Measurements from ENCODE around the gene COL4A4.

Gene COL4A4

DNA sequence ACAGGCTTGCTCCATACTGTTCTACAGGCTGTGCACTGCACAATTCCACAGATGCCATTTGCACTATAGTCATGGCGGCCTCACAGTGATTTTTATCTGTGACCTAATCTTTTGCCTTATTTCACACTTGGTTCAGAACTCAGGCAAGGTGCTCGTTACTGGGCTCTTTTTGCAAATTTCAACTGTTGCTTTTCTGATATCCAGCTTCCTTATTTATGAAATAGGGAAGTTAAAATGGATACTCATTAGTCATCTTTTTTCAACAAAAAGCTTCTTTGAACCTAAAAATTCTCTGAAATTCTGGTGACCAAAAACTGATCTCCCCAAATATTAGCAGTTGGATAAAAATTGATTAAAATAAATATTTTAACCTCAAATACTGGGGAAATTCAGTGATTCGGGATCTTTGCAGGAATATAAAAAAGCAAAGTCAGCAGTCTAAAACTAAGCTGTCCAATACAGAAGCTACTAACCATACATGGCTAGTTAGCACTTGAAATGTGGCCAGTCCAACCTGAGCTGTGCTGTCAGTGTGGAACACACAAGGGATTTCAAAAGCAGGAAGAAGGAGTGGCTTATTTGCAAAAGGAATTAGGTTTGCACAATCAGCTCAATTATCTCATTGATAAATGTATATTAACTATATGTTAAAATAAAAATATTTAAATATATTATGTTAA, 134.4 kb downstream of the COL4A4 start:
- no peak for DNase-seq (ENCODE audit: low read depth)

DNA sequence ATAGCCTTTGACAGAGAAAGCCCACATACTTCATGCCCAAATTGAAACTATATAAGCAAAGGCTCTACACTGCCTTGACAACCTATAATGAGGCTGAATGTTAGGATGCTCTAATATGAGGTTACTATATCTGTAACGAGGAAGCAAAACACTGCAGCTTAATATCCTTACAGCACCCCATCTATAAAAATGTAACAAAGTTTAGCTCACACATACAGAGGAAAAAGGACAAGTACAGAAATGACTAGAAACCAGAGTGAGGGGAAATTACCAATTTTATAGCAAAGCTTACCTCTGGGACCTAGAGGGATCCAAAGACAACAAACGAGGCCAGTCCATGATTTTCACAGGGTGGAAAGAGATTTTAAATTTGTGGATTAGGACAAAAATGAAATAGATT, 138.5 kb downstream of the COL4A4 start:
- DNase-seq (ENCODE audit: low read depth), result no peak

DNA sequence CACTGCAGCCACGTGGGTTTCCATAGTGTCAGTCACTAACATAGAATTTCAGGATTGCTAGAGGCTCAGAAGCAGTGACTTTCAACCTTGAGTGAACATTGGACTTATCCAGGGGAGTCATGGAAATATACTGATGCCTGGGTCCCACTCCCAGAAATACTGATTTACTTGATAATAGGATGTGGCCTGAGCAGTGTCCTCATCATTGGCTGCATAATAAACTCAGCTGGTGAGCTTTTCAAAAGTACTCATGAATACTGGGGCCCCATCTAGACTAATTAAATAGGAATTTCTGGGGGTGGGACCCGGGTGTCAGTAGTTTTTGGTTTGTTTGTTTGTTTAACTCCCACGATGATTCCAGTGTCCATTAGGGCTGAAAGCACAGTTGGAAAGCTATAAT, 141.4 kb downstream of the COL4A4 start:
- no peak for DNase-seq (ENCODE audit: low read depth)

DNA sequence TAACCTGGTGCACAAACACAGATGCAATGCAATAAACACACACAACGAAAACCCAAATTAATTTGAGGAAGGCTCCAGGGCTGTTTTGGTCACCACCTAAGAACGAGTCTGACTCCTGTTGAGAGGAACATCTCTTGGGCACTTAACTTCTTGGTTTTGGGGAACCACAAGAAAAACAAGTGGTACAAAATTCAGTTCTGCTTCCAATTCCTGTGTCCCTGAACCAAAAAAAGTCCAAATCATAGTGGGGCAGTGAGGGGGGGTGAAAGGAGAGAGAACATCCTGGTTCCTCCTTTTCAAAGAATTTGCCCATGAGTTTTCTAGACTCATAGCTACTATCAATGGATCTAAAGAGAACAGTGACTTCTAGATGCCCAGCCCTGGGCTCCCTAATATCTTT, 143.6 kb downstream of the COL4A4 start:
- DNase-seq (ENCODE audit: low read depth), result no peak

DNA sequence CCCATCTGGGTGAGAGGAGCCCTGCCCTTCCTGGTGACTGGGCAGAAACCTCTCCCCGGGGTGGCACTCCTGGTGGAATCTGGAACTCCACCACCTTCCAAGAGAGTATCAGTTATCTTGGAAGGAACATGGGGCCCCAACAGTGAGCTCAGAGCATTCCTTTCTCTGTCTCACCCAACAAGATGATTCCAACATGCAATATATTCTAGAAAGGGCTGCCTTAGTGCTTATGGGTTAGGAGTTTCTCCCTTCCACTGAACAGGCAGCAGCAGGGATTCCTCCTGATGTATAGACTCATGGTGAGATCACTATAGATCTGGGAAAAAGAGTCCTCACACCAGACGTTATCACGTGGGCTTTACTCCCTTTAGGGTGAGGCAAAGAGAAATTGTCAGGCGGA, 147.1 kb downstream of the COL4A4 start:
- DNase-seq (ENCODE audit: low read depth), result no peak

DNA sequence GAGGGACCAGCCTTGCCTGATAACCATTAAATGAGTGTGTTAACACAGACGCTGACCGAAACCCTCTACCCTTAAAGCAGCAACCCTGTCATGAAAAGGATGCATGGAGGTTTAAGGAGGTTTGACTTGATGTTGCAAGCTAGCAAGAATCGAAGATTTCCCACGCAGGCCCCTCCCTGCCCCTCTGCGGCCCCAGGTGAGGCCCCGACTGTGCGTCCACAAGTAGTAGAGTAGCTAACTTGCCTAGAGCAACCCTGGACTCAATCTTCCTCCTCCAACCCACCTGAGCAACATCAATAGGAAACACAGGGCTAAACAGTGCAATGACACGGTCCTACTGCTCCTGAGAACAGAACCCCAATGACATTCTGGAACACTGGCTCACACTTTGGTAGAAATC, 150.1 kb downstream of the COL4A4 start:
- no peak for DNase-seq (ENCODE audit: low read depth)

DNA sequence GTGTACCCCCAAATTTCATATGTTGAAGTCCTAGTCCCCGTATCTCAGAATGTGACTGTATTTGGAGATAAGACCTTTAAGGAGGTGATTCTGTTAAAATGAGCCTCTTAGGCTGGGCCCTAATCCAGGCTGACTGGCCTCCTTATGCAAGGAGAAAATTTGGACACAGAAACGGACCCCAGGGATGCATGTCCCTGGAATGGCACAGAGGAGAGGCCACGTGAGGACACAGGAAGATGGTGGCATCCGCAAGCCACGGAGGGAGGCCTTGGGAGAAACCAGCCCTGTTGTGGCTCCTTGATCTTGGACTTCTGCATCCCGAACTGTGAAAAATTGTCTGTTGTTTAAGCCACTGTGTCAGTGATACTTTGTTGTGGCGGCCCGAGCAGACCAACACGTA, 150.7 kb downstream of the COL4A4 start:
- DNase-seq (ENCODE audit: low read depth), result no peak

DNA sequence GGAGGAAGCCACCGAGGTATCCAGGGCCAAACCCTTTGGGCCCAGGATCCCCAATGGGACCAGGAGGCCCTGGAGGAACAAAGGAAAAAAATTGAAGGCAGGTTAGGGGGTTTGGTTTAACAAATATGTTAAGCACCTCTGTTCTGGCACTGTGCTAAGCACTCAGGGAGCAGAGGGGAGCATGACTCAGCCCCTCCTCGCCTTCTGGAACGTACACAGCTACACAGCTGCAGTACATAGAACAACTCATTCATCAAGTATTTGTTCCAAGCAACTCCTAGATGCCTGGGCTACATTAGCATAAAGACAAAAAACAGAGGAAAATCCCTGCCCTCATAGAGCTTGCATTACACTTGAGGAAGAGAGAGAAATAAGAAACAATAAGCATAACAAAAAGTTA, 153.6 kb downstream of the COL4A4 start:
- no peak for DNase-seq (ENCODE audit: low read depth)

DNA sequence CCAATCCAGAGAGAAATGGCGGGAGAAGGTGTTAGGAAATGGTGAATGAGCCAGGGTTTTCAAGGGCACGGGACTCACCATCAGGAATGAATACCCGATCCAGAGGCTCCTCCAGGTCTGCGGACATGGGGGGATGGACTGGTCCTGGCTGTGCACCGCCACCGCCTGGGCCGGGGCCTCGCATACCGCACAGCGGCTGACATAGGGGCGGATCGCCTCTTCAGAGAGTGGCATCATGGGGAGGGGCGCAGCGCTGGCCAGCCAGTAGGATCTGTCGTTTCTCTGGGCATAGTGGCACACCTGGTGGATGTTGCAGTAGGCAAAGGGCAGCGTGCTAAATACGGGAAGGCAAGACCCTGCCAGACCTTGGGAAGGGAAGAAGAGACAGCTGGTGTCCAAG, 156.1 kb downstream of the COL4A4 start:
- no peak for DNase-seq (ENCODE audit: low read depth)

DNA sequence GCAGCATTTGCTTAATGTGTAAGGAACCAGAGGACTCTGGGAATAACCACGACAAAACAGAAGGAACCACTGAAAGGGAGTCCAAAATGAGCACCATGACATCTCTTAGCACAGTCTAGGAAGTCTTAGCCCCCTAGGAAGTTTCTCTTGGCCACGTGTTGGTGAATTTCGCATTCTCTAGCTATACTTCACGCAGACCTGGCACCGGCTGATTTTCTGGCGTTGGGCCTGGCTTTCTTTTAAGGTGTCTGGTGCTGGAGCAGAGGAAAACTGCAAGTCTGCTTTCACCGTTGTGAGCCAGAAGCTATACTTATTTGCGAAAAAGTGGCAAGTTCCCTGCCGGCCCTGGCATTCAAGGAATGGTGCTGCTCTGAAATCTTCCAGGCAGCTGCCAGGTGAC, 156.9 kb downstream of the COL4A4 start:
- no peak for DNase-seq (ENCODE audit: low read depth)

DNA sequence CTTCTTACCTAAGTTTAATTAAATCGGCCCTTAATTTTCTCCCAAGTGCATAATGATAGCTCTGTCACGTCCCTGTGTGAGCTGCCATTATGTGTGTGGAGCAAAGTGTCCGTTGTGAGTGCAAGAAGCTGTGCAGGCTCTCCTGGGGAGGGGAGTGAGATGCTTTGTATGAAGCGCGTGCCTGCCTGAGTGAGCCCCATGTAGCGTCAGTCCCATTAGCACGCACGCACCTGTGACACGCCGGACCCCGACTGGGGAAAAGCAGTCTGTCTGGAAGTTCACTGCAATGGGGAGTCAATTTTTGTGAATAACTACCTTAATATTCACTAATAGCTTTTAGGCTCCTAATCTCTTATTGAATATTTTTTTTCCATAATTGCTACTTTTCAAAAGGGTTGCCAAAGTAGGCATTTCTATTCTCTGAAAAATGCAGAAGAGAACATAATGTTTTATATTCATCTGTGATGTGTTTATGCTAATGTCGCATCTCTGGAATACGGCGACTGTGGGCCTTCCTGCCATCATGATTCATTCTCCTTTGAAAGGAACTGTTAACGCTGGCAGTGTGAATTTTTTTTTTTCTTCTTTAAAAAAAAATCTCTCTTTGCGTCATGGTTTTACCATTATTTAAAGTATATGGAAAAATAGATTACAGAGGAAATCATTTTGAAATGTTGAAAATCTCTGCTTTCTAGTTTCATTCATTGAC, 157.7 kb downstream of the COL4A4 start:
- DNase-seq (ENCODE audit: low read depth), result no peak

DNA sequence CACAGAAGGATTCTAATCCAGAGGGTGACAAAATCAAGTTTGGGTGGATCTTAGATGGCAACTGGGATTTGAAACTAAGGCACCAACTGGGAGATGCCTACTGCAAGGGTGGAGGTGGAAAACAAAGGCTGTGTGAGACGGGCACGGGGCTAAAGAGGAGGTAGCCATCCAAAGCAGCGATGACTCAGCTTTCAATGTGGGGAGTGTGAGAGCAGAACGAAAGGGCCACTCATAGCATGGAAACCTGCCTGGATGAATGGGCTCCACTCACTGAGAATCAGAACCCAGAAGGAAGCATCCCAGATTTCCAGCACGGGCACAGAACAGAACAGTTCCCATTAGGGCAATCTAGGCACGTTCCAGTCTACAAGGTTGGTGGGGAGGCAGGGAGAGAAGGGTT, 159.5 kb downstream of the COL4A4 start:
- DNase-seq (ENCODE audit: low read depth), result no peak

DNA sequence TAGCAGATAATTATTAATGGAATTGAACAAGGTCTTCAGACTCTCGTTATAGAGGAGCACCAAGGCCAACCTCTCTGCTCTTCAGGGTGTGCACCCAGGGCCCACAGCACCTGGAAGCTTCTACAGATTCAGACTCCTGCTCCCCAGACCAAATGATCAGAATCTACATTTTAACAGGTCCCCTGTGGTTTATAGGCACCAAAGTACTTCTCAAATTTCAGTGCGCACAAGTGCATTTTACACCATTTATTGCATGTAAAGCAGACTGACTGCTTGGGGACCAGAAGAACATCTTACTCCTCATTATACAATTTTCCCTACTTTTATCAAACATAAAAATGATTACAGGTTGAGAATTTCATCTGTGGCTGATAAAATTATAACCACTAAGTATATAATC, 163.9 kb downstream of the COL4A4 start:
- no peak for DNase-seq (ENCODE audit: low read depth)

DNA sequence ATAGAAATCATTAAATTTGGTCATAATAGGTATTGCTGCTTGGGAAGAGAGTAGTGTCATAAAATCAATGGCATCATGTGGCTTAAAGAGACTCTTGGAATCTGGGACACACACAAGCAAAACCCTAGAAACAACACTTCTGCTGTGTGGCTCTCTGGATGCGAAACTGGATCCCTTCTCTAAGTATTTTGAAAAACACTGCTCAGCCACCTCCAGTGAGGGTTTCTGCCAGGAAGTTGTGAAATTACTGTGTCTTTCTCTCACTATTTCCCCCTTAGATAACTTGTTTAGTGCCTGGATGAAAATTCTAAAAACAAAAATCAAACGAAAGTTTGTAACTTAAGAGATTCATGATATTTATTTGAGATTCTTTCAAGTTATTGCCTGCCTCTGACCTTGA, 164.3 kb downstream of the COL4A4 start:
- DNase-seq (ENCODE audit: low read depth), result no peak

DNA sequence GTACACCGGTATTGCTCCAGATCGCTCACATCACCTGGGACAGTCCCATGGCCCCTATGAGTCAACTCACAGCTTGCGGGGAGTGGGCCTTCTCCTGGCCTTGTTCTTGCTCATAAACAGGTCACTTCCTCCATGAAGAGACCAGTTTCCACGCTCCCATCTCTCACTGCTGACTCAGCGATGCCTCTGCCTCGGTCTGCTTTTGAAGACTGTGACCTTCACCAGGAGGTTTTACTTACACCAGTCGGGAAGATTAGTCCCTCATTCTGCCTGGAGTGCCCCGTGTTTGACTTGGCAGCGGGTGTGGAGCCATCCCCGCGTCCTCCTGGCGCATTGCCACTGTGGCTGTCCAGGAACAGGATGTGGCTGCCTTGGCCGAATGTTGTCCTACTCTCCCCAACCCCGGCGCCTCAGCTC, 168.4 kb downstream of the COL4A4 start:
- no peak for DNase-seq (ENCODE audit: low read depth)

DNA sequence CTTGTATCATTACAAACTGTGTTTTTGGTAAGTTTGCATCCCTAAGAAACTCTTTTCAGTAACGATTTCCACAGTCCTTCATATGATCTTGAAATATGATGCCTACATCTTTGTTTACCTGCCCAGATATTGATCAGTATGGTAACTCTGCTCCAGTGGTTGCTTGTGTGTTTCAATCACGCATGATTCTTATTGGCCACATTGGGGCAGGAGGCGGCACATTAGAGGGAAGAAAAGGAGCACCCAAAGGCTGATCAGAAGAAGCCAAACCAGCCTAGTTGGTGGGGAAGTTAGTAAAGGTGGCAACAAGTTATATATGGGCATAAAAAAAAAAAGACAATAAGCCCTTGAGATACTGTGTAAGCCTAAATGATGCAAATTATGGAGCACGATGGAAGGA, 169.2 kb downstream of the COL4A4 start:
- no peak for DNase-seq (ENCODE audit: low read depth)

DNA sequence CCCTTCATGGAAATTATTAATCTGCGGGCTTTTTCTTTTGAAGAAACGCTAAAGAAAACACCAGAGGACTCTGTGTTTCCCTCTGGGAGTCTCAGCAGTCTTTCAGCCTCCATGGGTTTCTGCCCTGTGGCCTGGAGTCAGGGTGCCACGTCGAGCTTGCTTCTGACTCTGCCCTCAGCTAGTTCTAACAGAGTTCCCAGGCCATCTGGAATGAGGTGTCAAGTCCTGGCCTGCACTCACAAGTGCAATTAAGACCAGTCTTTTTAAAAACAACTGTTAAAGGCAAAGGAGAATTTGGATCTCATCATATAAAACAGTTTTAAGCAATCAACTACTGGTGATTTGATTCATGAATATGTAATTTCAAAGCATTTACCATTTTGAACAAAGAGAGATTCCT, 170.8 kb downstream of the COL4A4 start:
- DNase-seq (ENCODE audit: low read depth), result no peak

DNA sequence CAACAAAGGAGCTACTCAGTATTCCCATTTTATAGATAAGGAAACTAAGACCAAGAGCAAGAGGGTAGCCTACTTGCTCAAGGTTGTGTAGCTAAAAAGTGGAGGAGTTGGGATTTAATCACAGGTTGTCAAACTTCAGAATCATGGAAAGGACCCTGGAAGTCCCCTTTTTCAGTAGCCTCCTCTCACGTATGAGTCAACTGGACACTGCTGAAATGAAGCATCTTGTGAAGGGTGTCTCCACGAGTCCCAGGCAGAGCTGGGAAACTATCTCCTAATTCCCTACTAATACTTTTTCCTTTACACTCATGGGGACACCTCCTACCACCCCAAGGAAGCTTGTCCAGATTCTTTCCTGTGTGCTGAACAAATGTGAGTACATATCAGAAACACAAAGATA, 172.3 kb downstream of the COL4A4 start:
- DNase-seq (ENCODE audit: low read depth), result no peak

DNA sequence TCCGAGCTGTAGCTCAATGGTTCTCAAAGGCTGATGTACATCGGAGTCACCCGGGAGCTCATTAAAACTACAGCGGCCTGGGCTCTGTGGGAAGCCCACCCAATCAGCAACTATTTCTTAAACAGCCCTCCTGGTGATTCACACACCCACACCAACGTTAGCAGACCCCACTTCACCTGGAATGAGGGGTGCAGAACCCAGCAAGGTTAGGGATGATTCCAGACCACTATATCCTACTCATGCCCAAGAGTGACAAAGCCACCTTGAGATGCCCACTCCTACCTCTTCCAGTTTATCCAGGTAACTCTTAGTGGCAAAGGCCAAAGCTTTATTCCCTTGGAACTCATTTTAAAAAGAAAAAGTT, 178.4 kb downstream of the COL4A4 start:
- no peak for DNase-seq (ENCODE audit: low read depth)

DNA sequence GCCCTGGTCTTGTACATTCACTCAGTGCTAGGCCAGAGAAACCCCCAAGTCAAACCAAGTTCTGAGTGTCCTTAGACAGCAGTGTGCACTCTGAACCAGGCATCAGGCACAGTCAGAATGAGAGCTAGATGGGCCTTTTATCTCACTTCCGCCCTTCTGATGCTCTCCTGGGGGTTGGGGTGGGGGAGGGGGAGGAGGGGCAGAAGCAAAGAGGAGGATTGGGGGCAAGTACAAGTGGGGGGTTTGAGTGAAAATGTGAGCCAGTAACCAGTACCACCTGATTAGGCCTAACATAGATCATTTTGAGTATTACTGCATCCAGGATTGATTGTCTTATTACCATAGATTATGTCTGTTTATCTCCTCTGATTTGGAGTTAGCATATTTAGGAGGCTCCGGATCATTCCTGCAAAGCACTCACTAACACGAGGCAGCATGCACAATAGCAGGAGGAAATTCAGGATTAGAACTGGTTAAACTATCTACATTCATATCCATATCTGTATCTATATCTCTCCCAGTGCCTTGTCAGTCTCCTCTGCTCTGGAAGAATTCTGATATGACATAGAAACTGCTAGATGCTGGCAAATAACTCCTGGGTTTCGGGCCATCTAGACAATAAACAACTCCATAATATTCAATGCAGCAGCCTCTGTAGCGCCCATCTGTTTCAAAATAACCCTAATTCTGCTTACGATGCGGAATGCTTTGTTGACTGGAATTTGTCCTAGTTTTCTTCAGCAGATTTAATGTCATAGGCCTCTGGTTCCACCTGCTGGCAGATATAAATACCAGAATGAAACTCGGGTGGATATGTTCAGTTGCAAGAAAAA, 179.0 kb downstream of the COL4A4 start:
- DNase-seq (ENCODE audit: low read depth), result no peak

DNA sequence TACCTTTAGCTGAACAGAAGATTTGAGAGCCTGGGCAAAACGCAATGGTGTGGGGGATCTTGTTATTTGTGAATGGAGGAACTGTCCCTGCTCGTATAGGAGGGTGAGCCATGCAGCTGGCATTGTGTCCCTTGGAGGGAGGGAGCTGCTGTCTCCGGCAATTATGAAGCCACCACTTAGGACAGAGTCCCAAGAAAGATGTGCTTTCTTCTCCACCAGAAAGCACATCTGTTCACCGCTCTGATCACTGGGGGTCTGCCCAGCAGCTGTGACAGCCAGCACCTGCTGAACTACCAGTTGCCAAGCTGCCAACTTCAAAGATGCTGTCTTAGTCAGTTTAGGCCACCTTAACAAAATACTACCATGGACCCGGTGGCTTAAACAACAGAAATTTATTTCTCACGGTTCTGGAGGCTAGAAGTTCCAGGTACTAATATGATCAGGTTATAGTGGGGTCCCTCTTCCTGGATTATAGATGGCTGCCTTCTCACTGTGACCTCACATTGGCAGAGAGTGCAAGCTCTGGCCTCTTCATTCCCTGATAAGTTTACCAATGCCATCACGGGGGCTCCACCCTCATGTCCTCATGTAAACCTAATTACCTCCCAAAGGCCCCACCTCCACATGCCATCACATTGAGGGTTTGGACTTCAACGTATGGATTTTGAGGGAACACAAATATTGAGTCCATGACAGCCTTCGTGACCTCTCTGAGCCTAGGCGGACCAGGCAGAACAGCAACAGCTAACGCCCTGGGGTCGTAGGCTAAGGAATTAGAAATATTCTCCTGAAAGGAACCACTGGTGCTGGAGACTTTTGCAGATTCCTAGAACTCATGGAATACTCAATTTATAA, 179.9 kb downstream of the COL4A4 start:
- no peak for DNase-seq (ENCODE audit: low read depth)

DNA sequence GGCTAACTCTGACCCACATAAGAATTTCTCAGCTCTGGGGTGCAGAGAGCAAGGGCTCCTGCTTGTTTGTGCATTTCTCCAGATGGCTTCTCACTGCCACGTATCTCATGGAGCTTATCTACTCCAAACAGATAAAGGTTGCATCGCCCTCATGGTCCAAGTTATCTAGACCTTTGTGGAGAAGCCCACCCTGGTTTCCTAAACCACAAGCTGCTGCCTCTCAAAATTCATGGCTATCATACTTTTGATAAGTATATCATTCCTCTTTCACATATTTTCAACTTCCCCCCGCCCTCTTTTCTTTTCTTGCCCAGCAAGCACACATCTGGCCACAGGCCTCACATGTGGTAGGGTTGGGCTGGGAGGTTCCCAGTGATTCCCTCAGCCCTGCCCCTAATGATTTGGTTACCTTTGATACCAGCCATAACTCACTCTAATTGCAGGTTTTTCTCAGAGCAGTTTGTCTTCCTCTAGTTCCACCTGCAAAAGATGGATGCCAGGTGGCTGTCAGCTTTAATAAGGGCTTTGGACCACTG, 182.1 kb downstream of the COL4A4 start:
- no peak for DNase-seq (ENCODE audit: low read depth)

All from stimulated activated CD8-positive, alpha-beta memory T cell treated with anti-CD3 and anti-CD28 coated beads, Interleukin-12 subunit alpha, Interleukin-12 subunit beta, amount 100 ng/mL, for 4 hours (primary cell).